ENCODE data around the gene NPIPB12. TPM values are rescaled to one million over a fixed set of nuclear protein-coding genes. Genes with fewer than 3 reads are reported as not detected.
"Not testable (repeated sequence)": the region's sequence is repeated elsewhere in the genome, so short reads cannot be mapped to it uniquely, and the experiment has no call there.

The NPIPB12 gene
- total and polyA plus RNA-seq, 7 donors = 9.0 to 81.7 (median 17.3) TPM

DNA sequence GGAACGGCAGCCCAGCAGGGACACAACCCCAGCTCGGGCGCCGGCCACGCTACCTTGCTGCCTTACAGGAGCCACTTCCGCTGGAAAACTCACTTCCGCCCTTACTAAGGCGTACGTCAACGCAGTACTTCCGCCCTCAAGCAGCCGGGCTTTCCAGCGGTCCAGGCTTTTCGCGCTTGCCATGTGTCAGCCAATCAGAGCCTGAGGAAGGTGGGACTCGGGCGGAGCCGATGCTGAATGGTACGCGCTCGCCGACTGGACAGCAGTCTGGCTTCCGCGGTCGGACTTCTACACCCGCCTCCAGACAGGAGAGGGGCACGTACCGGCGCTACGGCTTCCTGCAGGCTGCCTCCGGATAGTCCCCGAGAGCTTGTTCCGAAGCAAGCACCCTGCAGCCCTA, 51.9 kb downstream of the NPIPB12 start, which contains the start of the genes BOLA2 and SLX1B:
Gene BOLA2 (minus strand): TSS at position 83 of the 400 bp plus-strand sequence. CDS start 98 bp downstream, outside the sequence.
Gene SLX1B (plus strand): TSS at position 265 of the 400 bp plus-strand sequence.
- H3K9me3 ChIP-seq; H3K27ac ChIP-seq; intact Hi-C loops (cut with DNase I); H3K4me1 ChIP-seq; DNase-seq; H3K27me3 ChIP-seq; H3K36me3 ChIP-seq; H3K4me3 ChIP-seq: not testable (repeated sequence)
- WGBS, 2 donors = no CpG with 5 or more reads among the region's 33 CpGs

DNA sequence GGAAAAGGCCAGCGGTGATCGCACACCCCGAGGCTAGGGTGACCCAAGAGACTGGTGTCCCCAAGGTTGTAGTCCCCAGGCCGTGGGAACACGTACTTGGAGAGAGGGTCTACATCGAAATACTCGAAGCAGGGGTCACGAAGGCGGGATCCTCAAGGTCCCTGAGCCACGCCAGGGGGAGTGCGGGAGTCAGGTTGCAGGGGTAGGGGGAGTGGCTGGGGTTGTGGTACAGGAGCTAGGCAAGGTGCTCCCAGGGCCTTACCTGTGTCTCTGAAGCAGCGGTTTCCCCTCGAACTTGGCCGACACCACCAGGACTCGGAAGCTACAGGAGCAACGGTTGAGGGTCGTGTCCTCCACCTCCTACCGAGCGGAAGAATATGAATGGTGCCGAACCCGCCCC, 52.5 kb downstream of the NPIPB12 start:
- H3K4me3 ChIP-seq; DNase-seq; H3K4me1 ChIP-seq; intact Hi-C loops (cut with DNase I); H3K36me3 ChIP-seq; H3K9me3 ChIP-seq; H3K27me3 ChIP-seq; H3K27ac ChIP-seq: not testable (repeated sequence)
- no CpG with 5 or more reads among the region's 21 CpGs for WGBS, 2 donors

Small RNA genes within 50 kb of the gene (small RNA-seq; reads per million reads assigned to genes)
- gene AC133555.2 = 0 reads per million in 3 donors

Other genes with a start within 250 kb of the NPIPB12 start
- gene NPIPB11, start 99.7 kb downstream of the NPIPB12 start, total RNA-seq = 1 to 10 TPM; 1.1 to 2.2 (median 1.6) TPM
- gene NPIPB11, start 99.7 kb downstream of the NPIPB12 start, polyA plus RNA-seq = 1 to 10 TPM in 1 of 3 donors, under 1 TPM in 2; under 0.01 to 1.8 (median 0.23) TPM
- gene BOLA2, start 52.1 kb downstream of the NPIPB12 start, total RNA-seq = 10 to 100 TPM in 3 of 4 donors, 1 to 10 TPM in 1; 9.4 to 17.1 (median 13.2) TPM
- 10 to 100 TPM; 32.4 to 39.1 (median 36.6) TPM for gene BOLA2, start 52.1 kb downstream of the NPIPB12 start, polyA plus RNA-seq
- 10 to 100 TPM in 3 of 4 donors, 1 to 10 TPM in 1; 3.0 to 18.3 (median 11.8) TPM for gene SLX1B, start 51.9 kb downstream of the NPIPB12 start, total RNA-seq
- gene SLX1B, start 51.9 kb downstream of the NPIPB12 start, polyA plus RNA-seq = 10 to 100 TPM; 21.6 to 44.4 (median 37.5) TPM
- gene SULT1A4, start 46.5 kb downstream of the NPIPB12 start, total RNA-seq = 10 to 100 TPM in 1 of 4 donors, 1 to 10 TPM in 2, not detected in 1; 2.0 to 10.3 (median 7.5) TPM
- gene SULT1A4, start 46.5 kb downstream of the NPIPB12 start, polyA plus RNA-seq = 100 to 1,000 TPM in 2 of 3 donors, 10 to 100 TPM in 1; 61.3 to 132 (median 115) TPM
- 1 to 10 TPM in 2 of 4 donors, under 1 TPM in 2; 0.28 to 1.6 (median 0.94) TPM for gene SPN, start 156.8 kb upstream of the NPIPB12 start, total RNA-seq
- 10 to 100 TPM in 1 of 3 donors, 1 to 10 TPM in 1, under 1 TPM in 1; 0.60 to 13.3 (median 6.7) TPM for gene SPN, start 156.8 kb upstream of the NPIPB12 start, polyA plus RNA-seq
- gene QPRT, start 172.8 kb upstream of the NPIPB12 start, total RNA-seq = 10 to 100 TPM in 2 of 4 donors, 1 to 10 TPM in 2; 4.3 to 11.1 (median 7.4) TPM
- gene QPRT, start 172.8 kb upstream of the NPIPB12 start, polyA plus RNA-seq = 10 to 100 TPM; 22.2 to 40.5 (median 34.7) TPM
- 1 to 10 TPM in 2 of 4 donors, under 1 TPM in 2; 0.82 to 2.5 (median 1.0) TPM for gene C16orf54, start 239.6 kb upstream of the NPIPB12 start, total RNA-seq
- 10 to 100 TPM in 1 of 3 donors, under 1 TPM in 1, not detected in 1; 0.46 to 10.1 TPM for gene C16orf54, start 239.6 kb upstream of the NPIPB12 start, polyA plus RNA-seq

Measured in sigmoid colon (tissue), 7 donors.